Measurements from ENCODE around the gene DTHD1.

DNA sequence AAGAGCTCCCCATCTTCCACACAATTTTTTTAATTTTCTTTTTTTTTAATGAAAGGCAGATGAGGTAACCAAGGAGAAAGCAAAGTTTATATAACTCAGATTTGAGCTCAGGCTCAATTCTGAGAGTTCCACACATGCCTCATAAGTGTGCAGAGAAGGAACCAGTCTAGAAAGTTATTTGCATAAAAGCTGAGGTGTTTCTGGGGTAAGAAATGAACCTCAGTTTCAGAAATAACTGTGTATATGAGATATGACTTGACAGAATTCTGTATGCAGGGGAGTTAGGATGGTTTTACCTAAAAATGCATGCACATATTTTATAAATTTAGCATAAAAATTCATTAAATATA, 51.3 kb downstream of the DTHD1 start:
- TF ChIP-seq EZH2 (IDR thresholded peaks at IDR 0.05) (no peak), EZH2phosphoT487 (IDR thresholded peaks at IDR 0.05) (no peak)
- TF ChIP-seq, protein P1, sequence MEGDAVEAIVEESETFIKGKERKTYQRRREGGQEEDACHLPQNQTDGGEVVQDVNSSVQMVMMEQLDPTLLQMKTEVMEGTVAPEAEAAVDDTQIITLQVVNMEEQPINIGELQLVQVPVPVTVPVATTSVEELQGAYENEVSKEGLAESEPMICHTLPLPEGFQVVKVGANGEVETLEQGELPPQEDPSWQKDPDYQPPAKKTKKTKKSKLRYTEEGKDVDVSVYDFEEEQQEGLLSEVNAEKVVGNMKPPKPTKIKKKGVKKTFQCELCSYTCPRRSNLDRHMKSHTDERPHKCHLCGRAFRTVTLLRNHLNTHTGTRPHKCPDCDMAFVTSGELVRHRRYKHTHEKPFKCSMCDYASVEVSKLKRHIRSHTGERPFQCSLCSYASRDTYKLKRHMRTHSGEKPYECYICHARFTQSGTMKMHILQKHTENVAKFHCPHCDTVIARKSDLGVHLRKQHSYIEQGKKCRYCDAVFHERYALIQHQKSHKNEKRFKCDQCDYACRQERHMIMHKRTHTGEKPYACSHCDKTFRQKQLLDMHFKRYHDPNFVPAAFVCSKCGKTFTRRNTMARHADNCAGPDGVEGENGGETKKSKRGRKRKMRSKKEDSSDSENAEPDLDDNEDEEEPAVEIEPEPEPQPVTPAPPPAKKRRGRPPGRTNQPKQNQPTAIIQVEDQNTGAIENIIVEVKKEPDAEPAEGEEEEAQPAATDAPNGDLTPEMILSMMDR (IDR thresholded peaks at IDR 0.05): no peak

All from neural progenitor cell (in vitro differentiated cells).